ENCODE data around the gene C3orf70.

- TF ChIP-seq, protein P1, sequence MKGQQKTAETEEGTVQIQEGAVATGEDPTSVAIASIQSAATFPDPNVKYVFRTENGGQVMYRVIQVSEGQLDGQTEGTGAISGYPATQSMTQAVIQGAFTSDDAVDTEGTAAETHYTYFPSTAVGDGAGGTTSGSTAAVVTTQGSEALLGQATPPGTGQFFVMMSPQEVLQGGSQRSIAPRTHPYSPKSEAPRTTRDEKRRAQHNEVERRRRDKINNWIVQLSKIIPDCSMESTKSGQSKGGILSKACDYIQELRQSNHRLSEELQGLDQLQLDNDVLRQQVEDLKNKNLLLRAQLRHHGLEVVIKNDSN (IDR thresholded peaks at IDR 0.05) = no peak
- TF ChIP-seq YY1 (IDR thresholded peaks at IDR 0.05; ENCODE audit: low read depth) = no peak
- TF ChIP-seq RAD21 (IDR thresholded peaks at IDR 0.05; ENCODE audit: low read depth) = peak; percentile 33; the same call in 1 of the 2 replicates
- TF ChIP-seq CEBPB (IDR thresholded peaks at IDR 0.05) = no peak
These were observed 82.2 kb downstream of the C3orf70 start for GRCh38 chr3:185070491-185071286.

Data from Ishikawa (cell line).